OCI-LY3 (cell line): ENCODE data around the gene RABGAP1.

Experiments
- CTCF ChIP-seq: fragments of 200-600, 300-600 bp; sonication (generic); IDR thresholded peaks from 2 replicates; pipeline ENCODE4 v1.5.1; 2014; ENCODE audit warnings: antibody characterized with exemption, low read length, low read depth
- EZH2phosphoT487 ChIP-seq: fragments of 200-600 bp; shearing (Covaris generic); IDR thresholded peaks from 2 replicates; pipeline ENCODE4 v1.6.1; 2018; ENCODE audit warnings: antibody characterized with exemption, mixed run types, low read depth

DNA sequence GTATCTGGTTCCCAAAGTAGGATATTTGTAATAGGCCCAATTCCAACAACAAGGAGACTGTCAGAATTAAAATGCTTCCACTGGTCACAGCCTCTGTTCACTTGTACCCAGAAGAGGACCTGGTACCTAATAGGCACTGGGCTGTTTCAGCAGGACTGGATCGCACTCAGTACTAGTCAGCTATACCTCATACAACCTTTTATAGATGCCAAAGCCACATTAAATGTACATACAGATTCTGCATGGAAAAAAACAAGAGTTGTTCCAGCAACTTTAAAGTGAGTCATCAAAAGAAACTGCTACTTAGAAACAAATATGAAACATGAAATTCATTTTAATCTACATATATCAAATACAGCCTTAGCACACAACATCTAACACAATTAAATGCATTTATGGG is 180.1 kb downstream of the RABGAP1 start:
- no peak for TF ChIP-seq CTCF
- TF ChIP-seq EZH2phosphoT487: no peak
